ENCODE results near the gene PLN.

GRCh38 chr6:118598324-118598723 is 50.2 kb downstream of the PLN start:
- TF ChIP-seq USF2 (IDR thresholded peaks at IDR 0.05; ENCODE audit: borderline replicate concordance, low read depth, low read length) = no peak
- no peak for TF ChIP-seq NFYB (IDR thresholded peaks at IDR 0.05; ENCODE audit: insufficient read depth, low read depth, low read length)
- no peak for TF ChIP-seq CTCF (IDR thresholded peaks at IDR 0.05 in 2 of 3, conservative IDR thresholded peaks at IDR 0.05 in 1 of 3; ENCODE audit: control insufficient read depth in 2 of 3, extremely low read depth in 1 of 3, insufficient read depth in 1 of 3, low read depth in 3 of 3, low read length in 3 of 3)
- no peak for TF ChIP-seq SP1 (IDR thresholded peaks at IDR 0.05; ENCODE audit: low read depth, low read length)
- no peak for TF ChIP-seq EZH2 (IDR thresholded peaks at IDR 0.05; ENCODE audit: borderline replicate concordance, control insufficient read depth, low read depth, low read length)
- no peak for TF ChIP-seq EGR1 (IDR thresholded peaks at IDR 0.05; ENCODE audit: borderline replicate concordance in 1 of 2, low read depth in 2 of 2, low read length in 2 of 2)
- TF ChIP-seq REST (IDR thresholded peaks at IDR 0.05; ENCODE audit: low read depth, low read length) = no peak
- no peak for TF ChIP-seq JUNB (IDR thresholded peaks at IDR 0.05)
- TF ChIP-seq ZBTB4 (CRISPR knock-in tag; IDR thresholded peaks at IDR 0.05) = no peak
- no peak for TF ChIP-seq FOXM1 (IDR thresholded peaks at IDR 0.05; ENCODE audit: low read depth, low read length)
- TF ChIP-seq ZNF24 (IDR thresholded peaks at IDR 0.05) = no peak
- no peak for TF ChIP-seq POLR2AphosphoS5 (IDR thresholded peaks at IDR 0.05; ENCODE audit: low read length)
- no peak for TF ChIP-seq MLLT1 (IDR thresholded peaks at IDR 0.05)

Measured in GM12878 (cell line).